ENCODE measurements around the gene SH3GL2.

DNA sequence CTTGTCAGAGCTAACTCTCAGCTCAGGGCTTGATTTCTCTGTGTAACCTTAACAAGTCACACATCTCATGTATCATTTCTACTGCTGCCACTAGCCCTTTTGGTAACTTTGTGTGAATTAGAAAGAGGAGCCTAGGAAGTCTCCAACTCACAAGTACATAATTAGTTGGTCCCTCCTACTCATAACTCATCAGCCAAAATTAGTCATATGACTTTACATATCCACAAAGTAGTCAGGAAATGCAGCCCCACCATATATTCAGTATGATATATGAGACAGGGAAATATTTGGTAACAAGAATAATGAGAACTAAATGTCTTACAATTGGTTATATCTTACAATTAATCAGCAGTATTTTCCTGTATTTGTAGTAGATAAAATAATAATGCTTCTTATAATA lies 250.2 kb downstream of the SH3GL2 start:
- no peak for TF ChIP-seq ATF1 (CRISPR knock-in tag; IDR thresholded peaks at IDR 0.05)
- no peak for TF ChIP-seq ATF1 (tag; IDR thresholded peaks at IDR 0.05)
- no peak for TF ChIP-seq CEBPB (tag; IDR thresholded peaks at IDR 0.05)
- no peak for TF ChIP-seq PHF8 (IDR thresholded peaks at IDR 0.05; ENCODE audit: borderline replicate concordance, low read length)
- no peak for TF ChIP-seq FOXP1 (CRISPR knock-in tag; IDR thresholded peaks at IDR 0.05)
- TF ChIP-seq GABPB1 (CRISPR knock-in tag; IDR thresholded peaks at IDR 0.05) = no peak
- no peak for TF ChIP-seq CREB1 (IDR thresholded peaks at IDR 0.05)
- no peak for TF ChIP-seq CREB1 (CRISPR knock-in tag; IDR thresholded peaks at IDR 0.05)
